CD1c-positive myeloid dendritic cell (primary cell): Measurements from ENCODE around the gene HPD.
A peak's percentile ranks its signal among the peaks of the same experiment; 100 is the strongest.
"Not testable (repeated sequence)": the region's sequence is repeated elsewhere in the genome, so short reads cannot be mapped to it uniquely, and the experiment has no call there.

Experiments
- DNase-seq: peaks from one replicate; pipeline ENCODE4 v3.0.0-alpha.2; 2016; ENCODE audit errors: extremely low spot score

The HPD gene

GRCh38 chr12:121798787-121799155, 59.9 kb downstream of the HPD start:
- no peak for DNase-seq

GRCh38 chr12:121797937-121798786, 60.5 kb downstream of the HPD start:
- DNase-seq, result no peak

- DNase-seq, result peak; percentile 51
Measured at GRCh38 chr12:121796855-121797751, 61.6 kb downstream of the HPD start.

GRCh38 chr12:121795034-121795968, 63.4 kb downstream of the HPD start:
- DNase-seq, result peak; percentile 90

- no peak for DNase-seq
Measured at GRCh38 chr12:121794534-121795033, 64.1 kb downstream of the HPD start.

GRCh38 chr12:121793838-121794533, 64.7 kb downstream of the HPD start:
- peak; percentile 97 for DNase-seq

- peak; percentile 72 for DNase-seq
Measured at GRCh38 chr12:121793440-121793837, 65.2 kb downstream of the HPD start, which contains the start of gene RHOF. Gene RHOF (minus strand): TSS chr12:121793688. CDS start chr12:121793633, 55 bp downstream.

GRCh38 chr12:121792607-121793439, 65.8 kb downstream of the HPD start:
- peak; percentile 44 for DNase-seq

- no peak for DNase-seq
Measured at GRCh38 chr12:121791671-121792551, 66.7 kb downstream of the HPD start.

- not testable (repeated sequence) for DNase-seq
Measured at GRCh38 chr12:121790785-121791184, 67.9 kb downstream of the HPD start.

GRCh38 chr12:121789800-121790728, 68.6 kb downstream of the HPD start:
- DNase-seq, result peak; percentile 96
